NCI-H446 (cell line): ENCODE measurements around the gene GLRA2.
"Not testable (repeated sequence)": the region's sequence is repeated elsewhere in the genome, so short reads cannot be mapped to it uniquely, and the experiment has no call there.

Experiments
- DNase-seq, 2 experiments: peaks; one replicate each; lab custom pipeline; 2025; lab: John Stamatoyannopoulos, UW

Gene GLRA2

GRCh38 chrX:14591976-14592375 lies 62.6 kb downstream of the GLRA2 start:
- no peak for DNase-seq

DNA sequence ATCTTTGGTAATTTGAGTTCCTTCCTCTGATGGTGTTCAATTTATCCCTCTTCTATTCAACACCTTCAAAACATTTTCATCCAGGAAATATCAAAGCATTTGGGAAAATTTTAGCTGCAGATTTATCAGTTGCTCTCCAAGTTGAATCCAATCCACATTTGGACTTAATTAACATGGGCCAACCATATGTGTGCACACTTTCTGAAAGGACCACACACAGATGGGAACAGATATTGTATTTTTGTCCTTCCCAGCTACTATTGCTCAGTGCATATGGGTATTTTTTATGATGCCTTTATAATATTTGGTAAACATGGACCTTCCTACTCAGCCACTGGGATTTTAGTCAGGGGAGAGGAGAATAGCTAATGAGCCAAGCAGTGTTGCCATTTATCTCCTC lies 65.2 kb downstream of the GLRA2 start:
- no peak for DNase-seq

GRCh38 chrX:14598330-14598729 lies 69.0 kb downstream of the GLRA2 start:
- DNase-seq = no peak

- DNase-seq = peak in 1 of 2 experiments; percentile 41
Observed at GRCh38 chrX:14607446-14607985, 78.2 kb downstream of the GLRA2 start.

DNA sequence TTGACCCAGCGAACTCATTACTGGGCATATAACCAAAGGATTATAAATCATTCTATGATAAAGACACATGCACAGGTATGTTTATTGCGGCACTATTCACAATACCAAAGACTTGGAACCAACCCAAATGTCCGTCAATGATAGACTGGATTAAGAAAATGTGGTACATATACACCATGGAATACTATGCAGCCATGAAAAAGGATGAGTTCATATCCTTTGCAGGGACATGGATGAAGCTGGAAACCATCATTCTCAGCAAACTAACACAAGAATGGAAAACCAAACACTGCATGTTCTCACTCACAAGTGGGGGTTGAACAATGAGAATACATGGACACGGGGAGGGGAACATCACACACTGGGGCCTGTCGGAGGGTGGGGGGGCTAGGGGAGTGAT lies 83.1 kb downstream of the GLRA2 start:
- DNase-seq = not testable (repeated sequence)

DNA sequence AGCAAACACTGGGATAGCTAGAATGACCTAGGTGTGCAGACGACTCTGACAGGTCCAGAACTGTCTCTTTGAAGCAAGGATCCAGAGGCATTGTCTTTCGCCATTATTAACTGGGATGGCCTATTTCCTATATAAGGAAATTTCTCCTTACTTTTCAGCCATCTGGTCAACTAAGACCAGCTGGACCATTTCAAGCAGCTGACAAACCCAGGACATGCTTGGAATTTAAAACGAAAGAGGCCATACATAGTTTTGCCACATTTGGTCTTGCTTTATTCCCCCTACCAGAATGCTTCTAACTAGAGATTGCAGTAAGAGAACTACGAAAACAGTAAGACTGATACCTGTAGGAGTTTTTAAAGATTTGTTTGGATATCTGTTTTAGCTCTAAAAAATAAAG lies 87.0 kb downstream of the GLRA2 start:
- no peak for DNase-seq

DNA sequence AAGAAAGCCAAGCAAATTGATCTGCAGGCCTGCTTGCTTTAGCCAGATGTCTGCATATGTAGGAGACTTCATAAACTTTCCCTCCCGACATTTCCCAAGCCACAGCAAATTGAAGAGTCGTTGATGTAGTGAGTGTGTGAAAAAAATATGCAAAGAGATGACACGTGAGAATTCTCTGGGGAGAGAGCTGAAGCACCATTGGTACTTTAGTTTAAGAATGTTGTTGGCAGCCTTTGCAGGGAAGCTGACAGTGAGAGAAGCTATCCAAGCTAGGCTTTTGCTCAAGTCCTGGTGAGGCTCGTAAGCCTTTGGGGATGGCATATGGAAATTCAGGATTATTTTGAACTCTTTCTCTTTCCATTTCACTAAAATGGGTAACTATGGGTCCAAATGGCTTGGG lies 87.5 kb downstream of the GLRA2 start:
- DNase-seq = peak in 1 of 2 experiments; percentile 45

DNA sequence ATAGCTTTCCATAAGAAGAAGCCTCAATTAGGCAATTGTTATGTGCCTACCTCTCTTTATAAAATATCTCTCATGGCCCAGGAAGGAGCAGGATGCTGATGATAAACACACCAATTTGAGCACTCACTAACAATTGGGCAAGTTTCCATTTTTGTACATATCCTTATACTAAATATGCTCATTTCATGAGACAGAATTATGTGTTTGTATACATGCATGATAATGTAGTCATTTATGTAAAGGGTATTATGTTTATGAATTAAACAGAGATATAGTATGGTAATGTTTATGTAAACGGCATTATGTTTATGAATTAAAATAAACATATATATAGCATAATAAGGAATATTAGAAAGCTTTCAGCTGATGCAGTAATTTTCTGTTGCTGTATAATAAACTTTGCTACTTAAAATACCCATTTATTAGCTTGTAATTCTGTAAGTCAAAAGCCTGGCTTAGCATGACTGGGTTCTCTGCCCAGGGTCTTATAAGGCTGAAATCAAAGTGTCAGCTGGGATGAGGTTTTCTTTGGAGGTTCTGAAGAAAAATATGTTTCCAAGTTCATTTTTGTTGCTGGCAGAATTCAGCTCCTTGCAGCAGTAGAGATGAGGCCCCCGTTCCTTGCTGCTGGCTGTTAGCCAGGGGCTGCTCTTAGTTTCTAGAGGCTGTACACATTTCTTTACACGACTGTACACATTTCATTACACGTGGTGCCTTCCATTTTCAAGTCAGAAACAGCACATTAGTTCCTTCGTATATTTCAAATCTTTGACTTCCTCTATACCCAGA lies 89.0 kb downstream of the GLRA2 start:
- no peak for DNase-seq

DNA sequence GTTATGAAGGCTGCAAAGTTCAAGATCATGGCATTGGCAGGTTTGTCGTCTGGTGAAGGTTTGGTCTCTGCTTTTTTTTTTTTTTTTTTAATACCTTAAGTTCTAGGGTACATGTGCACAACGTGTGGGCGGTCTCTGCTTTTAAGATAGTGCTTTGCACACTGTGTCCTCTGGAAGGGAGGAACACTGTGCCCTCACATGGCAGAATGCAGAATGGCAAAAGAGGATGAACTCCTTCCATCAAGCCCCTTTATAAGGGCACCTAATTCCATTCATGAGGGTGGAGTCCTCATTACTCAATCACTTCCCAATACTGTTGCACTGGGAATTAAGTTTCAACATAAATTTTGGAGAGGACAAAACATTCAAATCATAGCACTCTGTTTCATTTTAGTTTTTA lies 101.4 kb downstream of the GLRA2 start:
- no peak for DNase-seq

DNA sequence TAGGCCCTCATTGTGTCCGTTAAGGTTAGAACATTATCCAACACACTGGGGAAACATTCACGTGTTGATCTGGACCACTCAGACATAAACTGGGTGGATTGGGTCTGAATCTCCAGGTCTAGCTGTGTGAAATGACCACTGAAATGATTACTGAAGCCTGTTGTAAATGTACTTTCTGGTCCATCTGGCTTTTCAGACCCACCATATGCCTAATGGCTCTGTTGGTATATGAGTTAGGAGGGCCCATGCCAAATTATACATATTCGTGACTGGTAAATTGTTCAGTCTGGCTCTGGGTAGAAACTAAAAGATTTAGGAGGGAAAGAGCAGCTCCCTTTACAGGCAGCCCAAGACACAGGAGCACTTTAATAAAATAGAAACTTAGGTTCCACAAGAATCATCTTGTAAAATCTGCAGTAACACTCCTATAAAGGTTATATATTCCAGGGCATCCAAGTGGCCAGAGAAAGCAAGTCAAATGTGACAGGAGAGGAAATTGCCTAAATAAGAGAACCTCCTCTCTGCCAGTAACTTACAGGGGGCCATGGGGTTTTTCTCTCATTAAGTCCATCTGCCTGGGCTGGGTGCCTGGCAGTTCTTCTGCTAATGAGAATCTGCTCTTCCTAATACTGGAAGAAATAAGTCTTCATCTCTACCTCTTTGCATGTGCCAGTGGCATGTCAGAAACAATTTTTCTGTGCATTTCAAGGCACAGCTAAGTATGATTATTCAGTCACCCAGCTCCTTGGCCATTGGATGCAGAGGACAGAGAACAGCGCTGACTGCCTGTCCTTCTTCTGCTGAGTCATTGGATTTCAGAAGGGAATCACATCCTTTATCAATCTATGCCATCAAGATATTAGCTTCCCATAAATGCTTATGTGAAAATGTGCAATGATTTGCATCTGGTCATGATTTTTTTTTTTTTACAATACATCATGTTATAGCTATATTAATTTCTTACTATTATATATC lies 112.6 kb downstream of the GLRA2 start:
- peak; percentile 5 to 62 for DNase-seq

GRCh38 chrX:14660970-14661369 lies 131.6 kb downstream of the GLRA2 start:
- DNase-seq = no peak

DNA sequence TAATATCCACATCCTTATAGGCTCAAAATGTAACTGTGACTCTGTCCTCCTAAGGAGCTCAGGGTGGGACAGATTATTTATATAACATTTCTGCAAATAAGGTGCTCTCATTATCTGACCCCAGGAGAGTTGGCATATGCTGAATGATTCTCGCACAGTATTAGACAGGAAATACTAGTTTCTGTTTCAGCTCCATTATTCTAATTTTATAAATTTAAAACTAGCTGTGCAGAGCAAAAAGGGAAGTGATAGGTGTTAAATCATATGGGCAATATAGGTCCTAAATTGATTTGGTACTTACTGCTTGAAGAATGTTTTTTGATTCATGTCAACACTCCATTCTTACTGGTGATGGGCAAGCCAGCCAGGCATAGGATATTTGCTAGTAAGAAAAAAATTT lies 141.5 kb downstream of the GLRA2 start:
- no peak for DNase-seq

DNA sequence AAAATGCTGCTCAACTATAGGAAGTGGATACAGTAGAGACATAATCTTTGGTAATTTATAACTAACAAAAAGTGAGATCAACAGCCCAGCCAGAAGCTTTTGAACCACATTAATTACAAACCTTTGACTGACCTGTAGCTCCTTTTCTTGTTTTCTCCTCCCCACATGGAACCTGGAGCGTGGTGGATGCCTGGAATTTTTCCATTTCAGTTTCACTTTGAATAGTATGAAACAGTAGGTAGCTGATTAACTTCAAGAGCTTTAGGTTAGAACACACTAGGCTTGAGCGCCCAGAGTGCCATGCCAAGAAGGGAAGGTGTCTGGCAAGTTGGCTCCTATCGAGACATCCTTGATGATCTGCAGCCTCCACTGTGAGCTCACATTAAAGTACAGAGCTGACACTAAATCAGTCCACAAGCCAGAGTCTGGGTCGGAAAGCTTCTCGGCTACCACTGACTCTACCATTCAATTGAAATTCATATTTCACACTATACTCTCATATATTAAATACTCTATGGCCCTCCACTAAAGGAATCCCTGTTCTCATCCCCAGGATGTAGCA lies 143.4 kb downstream of the GLRA2 start:
- DNase-seq = no peak

- no peak for DNase-seq
Observed at GRCh38 chrX:14673236-14673635, 143.9 kb downstream of the GLRA2 start.

- DNase-seq = peak; percentile 15 to 76
Observed at GRCh38 chrX:14673764-14674163, 144.4 kb downstream of the GLRA2 start.

DNA sequence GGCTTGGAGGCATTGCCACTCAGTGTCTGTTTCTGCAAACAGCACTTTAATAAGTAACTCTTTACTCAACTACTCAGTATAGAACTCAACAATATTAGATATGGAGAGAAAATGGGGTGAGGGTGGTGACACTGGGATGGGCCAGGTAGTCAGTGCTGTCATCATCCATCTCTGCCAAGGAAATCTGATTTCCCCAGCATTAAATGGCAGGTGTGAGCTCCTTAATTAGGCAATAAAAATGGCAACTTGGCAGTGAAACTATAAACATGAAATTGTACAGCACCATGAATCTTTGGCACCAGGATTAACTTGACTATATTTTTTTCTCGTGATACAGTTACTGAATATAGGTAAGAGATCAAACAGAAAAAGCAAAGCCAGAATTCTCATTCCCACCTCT lies 146.2 kb downstream of the GLRA2 start:
- peak in 1 of 2 experiments; percentile 12 for DNase-seq

- DNase-seq = no peak
Observed at GRCh38 chrX:14676431-14676830, 147.1 kb downstream of the GLRA2 start.

- not testable (repeated sequence) for DNase-seq
Observed at GRCh38 chrX:14688331-14688730, 159.0 kb downstream of the GLRA2 start.

- no peak for DNase-seq
Observed at GRCh38 chrX:14690553-14690952, 161.2 kb downstream of the GLRA2 start.

- DNase-seq = no peak
Observed at GRCh38 chrX:14694611-14695010, 165.3 kb downstream of the GLRA2 start.

DNA sequence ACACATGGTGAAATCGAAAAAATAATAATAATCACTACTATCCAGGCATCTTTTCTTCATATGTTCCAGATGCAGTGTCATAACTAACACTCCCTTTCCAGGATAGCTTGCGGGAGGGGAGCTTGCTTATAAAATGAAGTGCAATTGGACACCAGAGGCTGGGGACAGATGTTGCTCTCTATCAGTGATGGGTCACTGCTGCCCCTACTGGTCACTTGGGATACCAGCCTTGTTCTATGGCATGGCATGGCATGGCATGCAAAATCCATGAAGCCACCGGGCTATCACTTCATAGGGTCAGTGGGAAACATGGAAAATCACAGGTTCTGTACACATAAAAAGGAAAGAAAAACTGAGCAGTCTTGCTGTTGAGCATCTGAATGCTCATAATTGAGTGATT lies 168.1 kb downstream of the GLRA2 start:
- DNase-seq = peak in 1 of 2 experiments; percentile 6

- no peak for DNase-seq
Observed at GRCh38 chrX:14698790-14699189, 169.5 kb downstream of the GLRA2 start.
